IPS-18c (cell line): ENCODE results near the gene SSH3.

Experiments used
- H3K4me3 ChIP-seq: 2 replicates; pipeline ENCODE4 v1.7.0; 2013; ENCODE audit warnings: low read depth, mild to moderate bottlenecking, low read length, moderate library complexity; ENCODE audit not compliant: insufficient read depth
- H3K9me3 ChIP-seq: one replicate; pipeline ENCODE4 v1.6.1; 2013; ENCODE audit warnings: mild to moderate bottlenecking, low read length, moderate library complexity; ENCODE audit not compliant: control insufficient read depth, insufficient read depth

Gene SSH3

GRCh38 chr11:67285541-67286498, 17.5 kb upstream of the SSH3 start:
- no peaks in the 10 kb centered on the region for H3K9me3 ChIP-seq
- H3K4me3 ChIP-seq: no peak overlapping the region

GRCh38 chr11:67286621-67287333, 16.6 kb upstream of the SSH3 start:
- Histone ChIP-seq H3K9me3 (no peaks in the 10 kb centered on the region), H3K4me3 (no peak overlapping the region)

GRCh38 chr11:67287355-67288197, 15.8 kb upstream of the SSH3 start:
- Histone ChIP-seq H3K4me3 (peak overlapping the region; percentile 84), H3K9me3 (no peaks in the 10 kb centered on the region)

- H3K9me3 ChIP-seq: no peaks in the 10 kb centered on the region
- peak overlapping the region; percentile 84 for H3K4me3 ChIP-seq
These were observed 15.2 kb upstream of the SSH3 start for GRCh38 chr11:67288198-67288451.

- peak overlapping the region; percentile 84 for H3K4me3 ChIP-seq
- H3K9me3 ChIP-seq: no peaks in the 10 kb centered on the region
These were observed 14.7 kb upstream of the SSH3 start for GRCh38 chr11:67288452-67289225.

- no peaks in the 10 kb centered on the region for H3K9me3 ChIP-seq
- peak within 1 kb of the TSS; percentile 84 for H3K4me3 ChIP-seq
These were observed 14.1 kb upstream of the SSH3 start, which contains the start of gene ANKRD13D for GRCh38 chr11:67289226-67289650. Gene ANKRD13D, plus strand, starts transcription at chr11:67289303. Its CDS starts 158 bp downstream, at chr11:67289461.

GRCh38 chr11:67289651-67290479, 13.5 kb upstream of the SSH3 start:
- H3K4me3 ChIP-seq: peak overlapping the region; percentile 49
- no peaks in the 10 kb centered on the region for H3K9me3 ChIP-seq

- Histone ChIP-seq H3K9me3 (no peaks in the 10 kb centered on the region), H3K4me3 (no peak overlapping the region)
These were observed 12.5 kb upstream of the SSH3 start for GRCh38 chr11:67290801-67291200.

GRCh38 chr11:67291481-67292381, 11.6 kb upstream of the SSH3 start:
- H3K4me3 ChIP-seq: no peak overlapping the region
- peaks cover 2% of the 10 kb centered on the region for H3K9me3 ChIP-seq

GRCh38 chr11:67292671-67293070, 10.7 kb upstream of the SSH3 start:
- H3K9me3 ChIP-seq: peaks cover 2% of the 10 kb centered on the region
- no peak overlapping the region for H3K4me3 ChIP-seq

GRCh38 chr11:67293090-67293489, 10.2 kb upstream of the SSH3 start:
- Histone ChIP-seq H3K4me3 (no peak overlapping the region), H3K9me3 (peaks cover 2% of the 10 kb centered on the region)

GRCh38 chr11:67295846-67296245, 7.5 kb upstream of the SSH3 start:
- no peak overlapping the region for H3K4me3 ChIP-seq
- peaks cover 2% of the 10 kb centered on the region for H3K9me3 ChIP-seq

- no peak overlapping the region for H3K4me3 ChIP-seq
These were observed 4.5 kb upstream of the SSH3 start for GRCh38 chr11:67298786-67299185.

GRCh38 chr11:67299471-67300191, 3.7 kb upstream of the SSH3 start:
- H3K4me3 ChIP-seq: no peak overlapping the region
- peaks cover 2% of the 10 kb centered on the region for H3K9me3 ChIP-seq

More at GRCh38 chr11:67298786-67299185, 4.5 kb upstream of the SSH3 start:
- peaks cover 2% of the 10 kb centered on the region for H3K9me3 ChIP-seq
